Left ventricle myocardium inferior (tissue), 1 donor: ENCODE results near the gene SLC29A1. TPM values are rescaled to one million over a fixed set of nuclear protein-coding genes. Genes with fewer than 3 reads are reported as not detected.
A peak's percentile ranks its signal among the peaks of the same experiment; 100 is the strongest.
"Not testable (repeated sequence)": the region's sequence is repeated elsewhere in the genome, so short reads cannot be mapped to it uniquely, and the experiment has no call there.

Experiments used
- DNase-seq: peaks from one replicate; pipeline ENCODE4 v3.0.0-alpha.2; 2020
- H3K27ac ChIP-seq: fragments of 200-600 bp; replicated peaks from 2 replicates; pipeline ENCODE4 v1.8.0; 2021
- H3K27me3 ChIP-seq: fragments of 200-600 bp; 2 replicates; pipeline ENCODE4 v1.8.0; 2021; ENCODE audit warnings: low read depth
- H3K36me3 ChIP-seq: fragments of 200-600 bp; 2 replicates; pipeline ENCODE4 v1.8.0; 2021
- H3K4me1 ChIP-seq: fragments of 200-600 bp; 2 replicates; pipeline ENCODE4 v1.8.0; 2021
- H3K4me3 ChIP-seq: fragments of 200-600 bp; 2 replicates; pipeline ENCODE4 v1.8.0; 2021; ENCODE audit warnings: mild to moderate bottlenecking, moderate library complexity
- H3K9me3 ChIP-seq: fragments of 200-600 bp; replicated peaks from 2 replicates; pipeline ENCODE4 v1.8.0; 2021
- intact Hi-C: fragments of 100-400 bp; cut with micrococcal nuclease; formaldehyde crosslinking; loops from one replicate; pipeline ENCODE4 v1.11.0; 2022
- total RNA-seq: library from RNA; stranded (reverse); fragmentation: NEBNext Ultra II Directional; extraction: Animal tissue kit (Norgen Biotek cat#: 25700); gene quantifications from one replicate; pipeline ENCODE4 v1.2.1, GENCODE V29; 2021
- TF ChIP-seq, protein P1 (sequence below): fragments of 200-600 bp; IDR thresholded peaks from 2 replicates; pipeline ENCODE4 v1.8.0; 2021; ENCODE audit warnings: antibody characterized with exemption, mild to moderate bottlenecking, borderline replicate concordance
- donor health status: DM: no; HTN: yes; CAD: no; lungs with severe emphysema.

Gene SLC29A1
- total RNA-seq, 1 donor from 2014 or later = 154 TPM

DNA sequence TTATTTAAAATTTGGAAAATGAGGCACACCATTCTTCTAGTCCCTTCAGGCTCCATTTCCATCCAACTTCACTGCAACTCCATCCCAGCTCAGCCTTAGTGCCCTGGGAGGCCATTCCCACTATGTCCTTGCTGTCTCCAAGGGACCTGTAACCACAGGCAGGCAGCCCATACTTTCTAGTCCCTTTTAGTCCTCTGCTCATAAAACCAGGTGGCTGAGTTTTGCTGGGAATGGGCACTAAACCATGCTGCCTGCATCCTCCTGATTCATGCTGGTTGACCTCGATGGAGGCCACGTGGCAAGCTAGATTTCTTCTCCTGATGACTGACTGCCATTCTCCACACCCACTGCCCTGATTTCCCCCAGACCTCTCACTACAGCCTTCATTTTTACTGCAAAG lies 34.1 kb upstream of the SLC29A1 start:
- H3K27ac ChIP-seq = no peak overlapping the region
- no peaks in the 10 kb centered on the region for H3K36me3 ChIP-seq
- no peaks in the 10 kb centered on the region for H3K27me3 ChIP-seq
- peaks cover 19% of the 10 kb centered on the region for H3K4me1 ChIP-seq
- TF ChIP-seq, protein P1, sequence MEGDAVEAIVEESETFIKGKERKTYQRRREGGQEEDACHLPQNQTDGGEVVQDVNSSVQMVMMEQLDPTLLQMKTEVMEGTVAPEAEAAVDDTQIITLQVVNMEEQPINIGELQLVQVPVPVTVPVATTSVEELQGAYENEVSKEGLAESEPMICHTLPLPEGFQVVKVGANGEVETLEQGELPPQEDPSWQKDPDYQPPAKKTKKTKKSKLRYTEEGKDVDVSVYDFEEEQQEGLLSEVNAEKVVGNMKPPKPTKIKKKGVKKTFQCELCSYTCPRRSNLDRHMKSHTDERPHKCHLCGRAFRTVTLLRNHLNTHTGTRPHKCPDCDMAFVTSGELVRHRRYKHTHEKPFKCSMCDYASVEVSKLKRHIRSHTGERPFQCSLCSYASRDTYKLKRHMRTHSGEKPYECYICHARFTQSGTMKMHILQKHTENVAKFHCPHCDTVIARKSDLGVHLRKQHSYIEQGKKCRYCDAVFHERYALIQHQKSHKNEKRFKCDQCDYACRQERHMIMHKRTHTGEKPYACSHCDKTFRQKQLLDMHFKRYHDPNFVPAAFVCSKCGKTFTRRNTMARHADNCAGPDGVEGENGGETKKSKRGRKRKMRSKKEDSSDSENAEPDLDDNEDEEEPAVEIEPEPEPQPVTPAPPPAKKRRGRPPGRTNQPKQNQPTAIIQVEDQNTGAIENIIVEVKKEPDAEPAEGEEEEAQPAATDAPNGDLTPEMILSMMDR = no peak
- intact Hi-C loops = no loop called here
- no peaks in the 10 kb centered on the region for H3K9me3 ChIP-seq
- DNase-seq = no peak
- no peak overlapping the region for H3K4me3 ChIP-seq

GRCh38 chr6:44190715-44191114 lies 32.7 kb upstream of the SLC29A1 start:
- Histone ChIP-seq H3K4me3 (no peak overlapping the region), H3K36me3 (no peaks in the 10 kb centered on the region), H3K27ac (no peak overlapping the region), H3K4me1 (peaks cover 18% of the 10 kb centered on the region), H3K27me3 (no peaks in the 10 kb centered on the region), H3K9me3 (no peaks in the 10 kb centered on the region)
- intact Hi-C loops = no loop called here
- TF ChIP-seq, protein P1 = no peak
- no peak for DNase-seq

DNA sequence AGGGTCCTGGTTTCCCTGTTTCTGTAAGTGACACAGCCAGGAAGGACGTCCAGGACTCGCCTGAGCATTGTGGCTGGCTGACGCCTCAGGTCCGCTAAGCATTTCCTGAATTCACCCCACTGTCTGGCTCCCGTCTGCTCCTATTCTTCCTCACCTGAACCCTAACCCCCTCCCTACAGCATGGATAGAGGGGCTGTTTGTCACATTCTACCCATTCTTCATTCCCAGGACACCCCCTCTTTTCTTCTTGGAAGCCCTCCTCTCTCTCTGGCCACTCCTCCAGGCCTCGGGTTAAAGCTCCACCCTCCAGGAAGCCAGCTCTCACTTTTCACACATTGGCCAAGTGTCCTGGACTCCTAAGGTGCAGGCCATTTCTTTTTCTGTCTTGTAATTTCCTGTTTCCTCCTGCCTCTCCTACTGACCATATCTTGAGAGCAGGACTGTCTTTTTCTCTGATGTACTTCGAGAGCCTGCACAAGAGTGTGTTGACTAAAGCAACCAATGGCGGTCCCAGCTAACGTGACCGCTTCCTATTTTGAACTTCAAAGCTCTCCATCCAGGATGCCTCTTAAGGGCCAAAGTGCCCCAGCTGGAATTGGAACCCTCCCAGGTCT lies 30.9 kb upstream of the SLC29A1 start:
- TF ChIP-seq, protein P1 = no peak
- Histone ChIP-seq H3K4me1 (peaks cover 6% of the 10 kb centered on the region), H3K9me3 (no peaks in the 10 kb centered on the region), H3K27ac (peak overlapping the region; percentile 59), H3K27me3 (no peaks in the 10 kb centered on the region), H3K4me3 (peak overlapping the region; percentile 47), H3K36me3 (no peaks in the 10 kb centered on the region)
- intact Hi-C loops = no loop called here
- no peak for DNase-seq

DNA sequence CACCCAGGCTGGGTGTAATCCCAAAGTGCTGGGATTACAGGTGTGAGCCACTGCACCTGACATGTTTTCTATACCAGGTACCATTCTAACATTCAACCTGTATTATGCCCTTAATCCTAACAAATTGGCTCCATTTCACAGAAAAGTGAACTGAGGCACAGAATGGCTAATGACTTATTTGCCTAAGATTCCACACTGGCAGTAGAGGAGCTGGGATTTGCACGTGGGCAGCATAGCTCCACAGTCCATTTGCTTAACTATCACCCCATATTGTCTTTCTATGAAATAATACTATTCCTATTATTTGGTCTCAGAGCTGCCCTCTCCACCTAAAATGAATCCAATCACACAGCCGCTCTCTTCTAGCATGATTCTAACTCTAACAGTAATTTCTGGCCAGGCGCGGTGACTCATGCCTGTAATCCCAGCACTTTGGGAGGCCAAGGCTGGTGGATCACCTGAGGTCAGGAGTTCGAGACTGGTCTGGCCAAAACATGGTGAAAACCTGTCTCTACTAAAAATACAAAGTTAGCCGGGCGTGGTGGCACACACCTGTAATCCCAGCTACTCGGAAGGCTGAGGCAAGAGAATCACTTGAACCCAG lies 30.0 kb upstream of the SLC29A1 start:
- Histone ChIP-seq H3K9me3 (no peaks in the 10 kb centered on the region), H3K4me1 (peaks cover 6% of the 10 kb centered on the region), H3K27ac (no peak overlapping the region), H3K4me3 (no peak overlapping the region), H3K36me3 (no peaks in the 10 kb centered on the region), H3K27me3 (no peaks in the 10 kb centered on the region)
- TF ChIP-seq, protein P1 = no peak
- intact Hi-C loops = no loop called here
- DNase-seq = no peak

GRCh38 chr6:44194326-44194725 lies 29.1 kb upstream of the SLC29A1 start:
- TF ChIP-seq, protein P1 = no peak
- Histone ChIP-seq H3K4me3 (no peak overlapping the region), H3K9me3 (no peaks in the 10 kb centered on the region), H3K36me3 (no peaks in the 10 kb centered on the region), H3K27me3 (no peaks in the 10 kb centered on the region), H3K4me1 (peaks cover 6% of the 10 kb centered on the region), H3K27ac (no peak overlapping the region)
- intact Hi-C loops = no loop called here
- no peak for DNase-seq

- DNase-seq, intact Hi-C loops, H3K27me3 ChIP-seq, H3K27ac ChIP-seq, H3K36me3 ChIP-seq, H3K9me3 ChIP-seq, H3K4me3 ChIP-seq: not testable (repeated sequence)
- H3K4me1 ChIP-seq = peaks cover 13% of the 10 kb centered on the region
Measured at GRCh38 chr6:44196351-44196750, 27.0 kb upstream of the SLC29A1 start.
